Lower leg skin (tissue), 3 donors: ENCODE measurements around the gene TANC1.

Experiments
- CTCF ChIP-seq, 3 donors: fragments of 450-650 bp; IDR thresholded peaks; one replicate each; pipeline ENCODE4 v1.5.1; 2016; ENCODE audit warnings: antibody characterized with exemption in 3 of 3, mild to moderate bottlenecking in 3 of 3, moderate library complexity in 2 of 3
- POLR2A ChIP-seq, 2 donors: fragments of 450-650 bp; IDR thresholded peaks; one replicate each; pipeline ENCODE4 v1.6.1; 2016 to 2017; ENCODE audit warnings: antibody characterized with exemption in 2 of 2, mild to moderate bottlenecking in 1 of 2, moderate library complexity in 1 of 2

GRCh38 chr2:159030674-159031380, 62.4 kb downstream of the TANC1 start:
- TF ChIP-seq CTCF (IDR thresholded peaks at IDR 0.05), result no peak
- TF ChIP-seq POLR2A (IDR thresholded peaks at IDR 0.05), result no peak
